Spleen (tissue), 11 donors: ENCODE measurements around the gene MBD5. TPM values are rescaled to one million over a fixed set of nuclear protein-coding genes. Genes with fewer than 3 reads are reported as not detected.

Experiments used
- DNase-seq: peaks from one replicate; pipeline ENCODE4 v3.0.0-alpha.2; 2020
- H3K27ac ChIP-seq, 8 donors: fragments of 200-600 bp; sonication (generic) in 7 of 8; 1 replicate in 4 of 8; 2 replicates in 4 of 8; pipeline versions ENCODE4 v1.5.0 to v1.8.0; 2016 to 2021; ENCODE audit warnings: inconsistent platforms in 4 of 8, mild to moderate bottlenecking in 4 of 8, moderate library complexity in 1 of 8
- H3K27me3 ChIP-seq, 7 donors: fragments of 200-600 bp; sonication (generic) in 6 of 7; replicated peaks in 1 of 7; 1 replicate in 4 of 7; 2 replicates in 3 of 7; pipeline versions ENCODE4 v1.5.0 to v1.8.0; 2016 to 2021; ENCODE audit warnings: inconsistent platforms in 3 of 7, mild to moderate bottlenecking in 1 of 7
- H3K36me3 ChIP-seq, 6 donors: fragments of 200-600 bp; sonication (generic) in 5 of 6; 1 replicate in 4 of 6; 2 replicates in 2 of 6; pipeline versions ENCODE4 v1.5.0 to v1.8.0; 2016 to 2021; ENCODE audit warnings: inconsistent platforms in 2 of 6
- H3K4me1 ChIP-seq, 6 donors: fragments of 200-600 bp; sonication (generic) in 5 of 6; 1 replicate in 3 of 6; 2 replicates in 3 of 6; pipeline versions ENCODE4 v1.5.0 to v1.8.0; 2016 to 2021; ENCODE audit warnings: inconsistent platforms in 3 of 6
- H3K4me3 ChIP-seq, 8 donors: fragments of 200-600 bp; sonication (generic) in 7 of 8; 1 replicate in 4 of 8; 2 replicates in 4 of 8; pipeline versions ENCODE4 v1.5.0 to v1.8.0; 2016 to 2021; ENCODE audit warnings: inconsistent platforms in 4 of 8, mild to moderate bottlenecking in 4 of 8, moderate library complexity in 2 of 8
- H3K9me3 ChIP-seq, 8 donors: fragments of 200-600 bp; sonication (generic) in 7 of 8; 1 replicate in 4 of 8; 2 replicates in 4 of 8; pipeline versions ENCODE4 v1.5.0 to v1.8.0; 2016 to 2021; ENCODE audit warnings: inconsistent platforms in 4 of 8
- CTCF ChIP-seq, 11 experiments: fragments of 200-600 bp in 7 of 11; fragments of 450-650 bp in 4 of 11; sonication (generic) in 4 of 11; IDR thresholded peaks in 8 of 11; conservative IDR thresholded peaks in 3 of 11; 1 replicate in 7 of 11; 2 replicates in 4 of 11; pipeline versions ENCODE4 v1.4.0 to v1.8.0; 2016 to 2021; ENCODE audit warnings: antibody characterized with exemption in 11 of 11, inconsistent platforms in 4 of 11, mild to moderate bottlenecking in 1 of 11
- POLR2A ChIP-seq, 3 donors: fragments of 450-650 bp; IDR thresholded peaks; one replicate each; pipeline ENCODE4 v1.5.1; 2017; ENCODE audit warnings: antibody characterized with exemption in 3 of 3, mild to moderate bottlenecking in 1 of 3
- POLR2AphosphoS5 ChIP-seq, 3 donors: sonication (generic); formaldehyde crosslinking; IDR thresholded peaks; one replicate each; pipeline ENCODE4 v1.5.1; 2017; ENCODE audit warnings: antibody characterized with exemption in 3 of 3
- WGBS, 5 donors: extraction: QIAGEN DNeasy Blood & Tissue Kit in 3 of 5; methylation state at CpG; one replicate each; pipeline versions ENCODE4 v1.1.5 to v1.1.7; 2013 to 2018; 5-methylcytosine and 5-hydroxymethylcytosine counted together
- intact Hi-C: fragments of 100-400 bp; cut with DNase I; formaldehyde crosslinking; loops from one replicate; pipeline ENCODE4 v1.15.0; 2023; ENCODE audit warnings: low total_unique reads
- polyA plus RNA-seq, 3 donors: library from polyadenylated mRNA; stranded (reverse); fragments of 200-250 nt; gene quantifications; one replicate each; pipeline ENCODE4 v1.2.1, GENCODE V29; 2013
- total RNA-seq, 7 donors: library from RNA; depleted of rRNA in 3 of 7; stranded (reverse); fragments of >200 nt in 3 of 7; fragmentation: NEBNext Ultra II Directional in 4 of 7; extraction: Animal tissue kit (Norgen Biotek cat#: 25700) in 4 of 7; gene quantifications; one replicate each; pipeline versions ENCODE4 v1.1.0 to v1.2.1, GENCODE V29; 2016 to 2021
- donor health status: healthy with polysubstance abuse.
- donor health status: DM: no; HTN: no; CAD: no; lungs with moderate emphysema.
- donor health status: DM: no; HTN: no; CAD: no.
- donor health status: Bipolar disorder and iron deficiency.
- donor health status: healthy.
- donor health status: DM: no; HTN: no; CAD: no.
- donor health status: DM: yes; HTN: yes; CAD: no.

The MBD5 gene
- total and polyA plus RNA-seq, 10 donors, result 5.7 to 84.5 (median 60.0) TPM

GRCh38 chr2:148507970-148508369 lies 487.1 kb downstream of the MBD5 start:
- WGBS, 5 donors, result 93 to 98% (median 95%) methylated on average over 3 of the region's 3 CpGs
- Histone ChIP-seq H3K27me3 (no peaks in the 10 kb centered on the region), H3K4me1 (peaks cover 0 to 15% (median 4%) of the 10 kb centered on the region in 6 donors), H3K27ac (no peak overlapping the region), H3K9me3 (no peaks in the 10 kb centered on the region), H3K36me3 (peaks cover 0 to 9% (median 0%) of the 10 kb centered on the region in 6 donors), H3K4me3 (no peak overlapping the region)
- no peak for TF ChIP-seq CTCF (IDR thresholded peaks at IDR 0.05 in 8 of 11, conservative IDR thresholded peaks at IDR 0.05 in 3 of 11)
- no peak for TF ChIP-seq POLR2A (IDR thresholded peaks at IDR 0.05)
- TF ChIP-seq POLR2AphosphoS5 (IDR thresholded peaks at IDR 0.05), result no peak
- DNase-seq, result no peak
- intact Hi-C loops, result loop anchor here (5.0 to 10.0 kb wide), 3 partner anchors 487 to 573 kb away; no protein-coding TSS in a partner anchor

GRCh38 chr2:148508878-148509287 lies 488.0 kb downstream of the MBD5 start:
- no peak for TF ChIP-seq CTCF (IDR thresholded peaks at IDR 0.05 in 8 of 11, conservative IDR thresholded peaks at IDR 0.05 in 3 of 11)
- TF ChIP-seq POLR2A (IDR thresholded peaks at IDR 0.05), result no peak
- no peak for TF ChIP-seq POLR2AphosphoS5 (IDR thresholded peaks at IDR 0.05)
- no peak for DNase-seq
- Histone ChIP-seq H3K9me3 (no peaks in the 10 kb centered on the region), H3K4me1 (peaks cover 0 to 15% (median 4%) of the 10 kb centered on the region in 6 donors), H3K27ac (peak overlapping the region in 3 of 8 donors; percentile 5 to 34 (median 25)), H3K27me3 (no peaks in the 10 kb centered on the region), H3K36me3 (peaks cover 0 to 9% (median 0%) of the 10 kb centered on the region in 6 donors), H3K4me3 (peak overlapping the region in 5 of 8 donors; percentile 18 to 61 (median 28))
- intact Hi-C loops, result loop anchor here (5.0 to 10.0 kb wide), 3 partner anchors 486 to 574 kb away; no protein-coding TSS in a partner anchor
- 74 to 85% (median 78%) methylated on average over 3 of the region's 3 CpGs for WGBS, 5 donors

GRCh38 chr2:148509288-148509902 lies 488.5 kb downstream of the MBD5 start:
- Histone ChIP-seq H3K36me3 (peaks cover 0 to 11% (median 0%) of the 10 kb centered on the region in 6 donors), H3K4me3 (peak overlapping the region in 6 of 8 donors; percentile 4 to 61 (median 23)), H3K27ac (peak overlapping the region in 3 of 8 donors; percentile 5 to 34 (median 25)), H3K9me3 (no peaks in the 10 kb centered on the region), H3K4me1 (peaks cover 0 to 15% (median 4%) of the 10 kb centered on the region in 6 donors), H3K27me3 (no peaks in the 10 kb centered on the region)
- 6 to 13% (median 9%) methylated on average over 14 of the region's 14 CpGs for WGBS, 5 donors
- peak; percentile 94 for DNase-seq
- intact Hi-C loops, result loop anchor here (5.0 to 10.0 kb wide), 3 partner anchors 485 to 575 kb away; no protein-coding TSS in a partner anchor
- TF ChIP-seq POLR2A (IDR thresholded peaks at IDR 0.05), result no peak
- peak; percentile 9 to 55 (median 45) for TF ChIP-seq POLR2AphosphoS5 (IDR thresholded peaks at IDR 0.05)
- TF ChIP-seq CTCF (IDR thresholded peaks at IDR 0.05 in 8 of 11, conservative IDR thresholded peaks at IDR 0.05 in 3 of 11), result peak; percentile 74 to 95 (median 88)

GRCh38 chr2:148511883-148512282 lies 491.0 kb downstream of the MBD5 start:
- Histone ChIP-seq H3K9me3 (no peaks in the 10 kb centered on the region), H3K36me3 (peaks cover 0 to 15% (median 0%) of the 10 kb centered on the region in 6 donors), H3K4me3 (no peak overlapping the region), H3K4me1 (peaks cover 0 to 15% (median 4%) of the 10 kb centered on the region in 6 donors), H3K27me3 (no peaks in the 10 kb centered on the region), H3K27ac (no peak overlapping the region)
- TF ChIP-seq POLR2A (IDR thresholded peaks at IDR 0.05), result no peak
- TF ChIP-seq CTCF (IDR thresholded peaks at IDR 0.05 in 8 of 11, conservative IDR thresholded peaks at IDR 0.05 in 3 of 11), result no peak
- WGBS, 5 donors, result 87 to 98% (median 91%) methylated on average over 3 of the region's 3 CpGs
- intact Hi-C loops, result no loop called here
- no peak for DNase-seq
